Measurements from ENCODE around the gene DAZAP1. TPM values are rescaled to one million over a fixed set of nuclear protein-coding genes. Genes with fewer than 3 reads are reported as not detected.
A peak's percentile ranks its signal among the peaks of the same experiment; 100 is the strongest.

Gene DAZAP1
- polyA plus RNA-seq, 1 experiment, result 38.3 TPM

GRCh38 chr19:1383312-1384084 is 23.9 kb upstream of the DAZAP1 start, which contains the start of gene NDUFS7:
TSS of gene NDUFS7 (plus strand) at chr19:1383907. CDS start at chr19:1383927, 20 bp downstream.
- ChIA-PET CTCF (interaction anchor here (0.8 to 2.4 kb wide), 5 partner anchors 11 to 68 kb away, joined by 3 to 9 read pairs (median 4); no protein-coding TSS in a partner anchor), POLR2A (interaction anchor here (0.6 kb wide), 1 partner anchor 114 kb away, joined by 3 read pairs; no protein-coding TSS in a partner anchor)
- Histone ChIP-seq H3K4me3 (ENCODE audit: low read depth, low read length) (peak within 1 kb of the TSS; percentile 97), H3K27me3 (ENCODE audit: control insufficient read depth, insufficient read depth, low read length) (no peaks in the 10 kb centered on the region), H3K36me3 (ENCODE audit: control insufficient read depth, insufficient read depth, low read length) (peaks cover 3% of the 10 kb centered on the region)
- peak; percentile 29; the same call in 1 of the 2 replicates for TF ChIP-seq CTCF (IDR thresholded peaks at IDR 0.05; ENCODE audit: insufficient read depth, low read depth, low read length)
- no peak for DNase-seq (ENCODE audit: low read depth)

- CTCF ChIA-PET, result no interaction called here
Observed at GRCh38 chr19:1384085-1384462, 23.3 kb upstream of the DAZAP1 start.

GRCh38 chr19:1384478-1385110 is 22.8 kb upstream of the DAZAP1 start:
- POLR2A ChIA-PET, result no interaction called here
- H3K36me3 ChIP-seq (ENCODE audit: control insufficient read depth, insufficient read depth, low read length), result peaks cover 10% of the 10 kb centered on the region
- CTCF ChIA-PET, result interaction anchor here (1.2 kb wide), 1 partner anchor 105 kb away, joined by 3 read pairs; no protein-coding TSS in a partner anchor
- H3K27me3 ChIP-seq (ENCODE audit: control insufficient read depth, insufficient read depth, low read length), result no peaks in the 10 kb centered on the region
- TF ChIP-seq CTCF (IDR thresholded peaks at IDR 0.05; ENCODE audit: insufficient read depth, low read depth, low read length), result no peak
- H3K4me3 ChIP-seq (ENCODE audit: low read depth, low read length), result peak overlapping the region; percentile 97
- DNase-seq (ENCODE audit: low read depth), result no peak

More at GRCh38 chr19:1384085-1384462, 23.3 kb upstream of the DAZAP1 start:
- peak overlapping the region; percentile 97 for H3K4me3 ChIP-seq (ENCODE audit: low read depth, low read length)
- no peak for TF ChIP-seq CTCF (IDR thresholded peaks at IDR 0.05; ENCODE audit: insufficient read depth, low read depth, low read length)
- H3K27me3 ChIP-seq (ENCODE audit: control insufficient read depth, insufficient read depth, low read length), result no peaks in the 10 kb centered on the region
- DNase-seq (ENCODE audit: low read depth), result no peak
- POLR2A ChIA-PET, result no interaction called here
- H3K36me3 ChIP-seq (ENCODE audit: control insufficient read depth, insufficient read depth, low read length), result peaks cover 7% of the 10 kb centered on the region

- no peak overlapping the region for H3K4me3 ChIP-seq (ENCODE audit: low read depth, low read length)
- ChIA-PET POLR2A (no interaction called here), CTCF (interaction anchor here (0.7 to 1.2 kb wide), 2 partner anchors 106 to 161 kb away, joined by 3 read pairs; no protein-coding TSS in a partner anchor)
- no peak for DNase-seq (ENCODE audit: low read depth)
- no peaks in the 10 kb centered on the region for H3K27me3 ChIP-seq (ENCODE audit: control insufficient read depth, insufficient read depth, low read length)
- no peak for TF ChIP-seq CTCF (IDR thresholded peaks at IDR 0.05; ENCODE audit: insufficient read depth, low read depth, low read length)
- H3K36me3 ChIP-seq (ENCODE audit: control insufficient read depth, insufficient read depth, low read length), result peaks cover 10% of the 10 kb centered on the region
Observed at GRCh38 chr19:1385816-1386215, 21.6 kb upstream of the DAZAP1 start.
